Stimulated activated CD4-positive, alpha-beta T cell treated with anti-CD3 and anti-CD28 coated beads, Interleukin-1b, Interleukin-23, amount 100 ng/mL, for 48 hours (primary cell): Measurements from ENCODE around the gene CLSTN2.

Experiments
- DNase-seq: peaks from one replicate; pipeline ENCODE4 v3.0.0-alpha.2; 2020

The CLSTN2 gene

DNA sequence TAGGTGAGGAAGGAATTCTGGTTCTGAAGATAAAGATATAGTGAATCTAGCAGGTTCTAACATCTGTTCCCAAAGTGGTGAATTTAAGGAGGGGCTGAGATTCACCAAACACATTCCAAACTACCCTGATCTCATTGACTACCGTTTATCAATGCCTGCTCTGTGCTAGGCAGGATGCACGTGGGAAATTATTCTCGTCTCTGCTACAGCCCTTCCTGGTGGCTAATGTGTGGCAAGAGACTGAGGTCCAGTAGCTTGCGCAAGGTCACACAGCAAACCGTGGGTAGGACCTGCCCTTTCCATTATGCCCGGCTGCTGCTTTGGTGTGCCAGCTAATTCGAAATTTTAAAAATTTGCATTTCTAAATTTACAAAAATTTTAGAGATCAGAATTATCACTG, 533.4 kb downstream of the CLSTN2 start:
- DNase-seq, result no peak

DNA sequence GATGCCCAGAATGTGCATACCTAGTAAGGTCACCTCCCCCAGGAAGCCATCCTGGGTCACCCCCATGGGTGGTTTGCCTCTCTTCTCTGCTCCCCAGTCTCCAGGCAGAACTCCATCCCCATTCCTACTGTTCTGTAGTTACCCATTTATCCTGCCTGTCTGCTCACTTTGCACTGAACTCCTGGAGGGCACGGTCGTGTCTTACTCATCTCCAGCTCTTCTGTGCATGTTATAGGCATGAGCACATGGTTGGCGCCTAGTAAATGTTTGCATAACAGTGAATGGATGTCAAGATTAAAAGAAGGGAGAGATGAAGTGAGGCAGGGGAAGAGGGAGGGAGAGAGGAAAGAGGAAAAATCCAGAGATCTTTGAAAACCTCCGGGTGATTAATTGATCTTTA, 534.5 kb downstream of the CLSTN2 start:
- no peak for DNase-seq

DNA sequence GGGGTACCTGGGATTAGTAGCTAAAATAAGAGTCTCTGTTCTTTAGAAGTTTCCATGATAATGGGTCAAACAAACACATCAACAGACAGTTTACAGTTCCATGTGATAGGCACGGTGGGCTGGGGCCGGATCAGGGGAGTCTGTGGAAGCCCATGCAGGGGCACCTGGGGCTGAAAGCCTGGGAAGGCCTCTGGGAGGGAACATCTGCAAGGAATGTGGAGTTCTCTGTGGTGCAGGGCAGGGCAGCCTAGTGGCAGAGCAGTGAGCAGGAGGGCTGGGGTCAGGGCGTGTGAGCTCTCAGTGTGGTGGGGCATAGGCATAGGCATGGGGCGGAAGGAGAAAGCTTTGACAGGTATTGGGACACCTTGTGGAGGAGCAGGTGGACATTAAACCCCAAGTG, 535.2 kb downstream of the CLSTN2 start:
- no peak for DNase-seq

DNA sequence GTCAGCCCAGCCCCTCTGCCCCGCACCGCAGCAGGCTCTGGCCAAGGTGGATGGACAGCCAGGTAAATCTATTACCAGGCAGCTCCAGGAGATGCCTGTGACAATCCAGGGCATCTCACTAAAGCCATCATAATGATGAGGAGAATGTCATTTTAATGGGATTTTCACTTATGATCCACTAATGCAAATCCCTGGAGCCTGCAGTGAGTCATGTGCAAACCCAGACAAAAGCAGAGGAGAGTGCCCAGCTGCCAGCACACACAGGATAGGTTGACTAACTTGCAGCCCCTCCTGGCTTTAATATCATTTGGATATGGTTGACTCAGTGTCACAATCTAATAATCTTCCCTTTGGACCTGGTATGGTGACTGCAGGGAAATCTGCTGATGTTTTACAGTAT, 536.0 kb downstream of the CLSTN2 start:
- DNase-seq, result no peak

DNA sequence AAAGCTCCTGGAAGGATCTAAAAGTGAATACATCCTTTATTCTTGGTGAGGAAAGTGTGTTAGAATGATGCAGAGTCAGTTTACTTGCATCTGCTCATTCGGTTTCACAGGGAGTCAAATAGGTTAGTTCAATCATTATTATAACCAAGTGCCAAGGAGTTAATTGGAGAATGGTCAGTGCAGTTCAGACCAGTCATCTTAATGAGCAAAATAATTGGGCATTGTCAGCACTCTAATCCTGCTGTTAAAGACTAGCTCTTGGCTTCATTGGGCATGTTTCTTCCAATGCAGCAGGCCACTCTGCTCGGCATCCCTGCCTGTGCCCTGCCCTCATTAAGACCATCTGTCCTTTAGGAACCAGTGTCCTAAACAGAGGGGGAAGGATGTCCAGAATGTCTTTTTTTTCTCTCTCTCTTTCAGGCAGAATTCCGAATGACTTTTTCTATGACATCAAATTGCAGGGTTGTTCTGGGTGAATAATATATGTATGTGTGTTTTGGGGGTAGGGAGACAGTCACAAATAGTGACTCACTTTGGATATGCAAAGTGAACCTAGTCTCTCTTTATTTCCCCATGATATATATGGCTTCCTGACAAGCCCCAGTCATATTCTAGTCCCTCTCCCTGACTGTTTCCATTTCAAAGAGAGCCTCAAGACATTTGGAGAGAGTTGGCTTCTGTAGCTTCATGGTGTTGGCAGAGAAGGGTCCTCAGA, 537.5 kb downstream of the CLSTN2 start:
- no peak for DNase-seq

DNA sequence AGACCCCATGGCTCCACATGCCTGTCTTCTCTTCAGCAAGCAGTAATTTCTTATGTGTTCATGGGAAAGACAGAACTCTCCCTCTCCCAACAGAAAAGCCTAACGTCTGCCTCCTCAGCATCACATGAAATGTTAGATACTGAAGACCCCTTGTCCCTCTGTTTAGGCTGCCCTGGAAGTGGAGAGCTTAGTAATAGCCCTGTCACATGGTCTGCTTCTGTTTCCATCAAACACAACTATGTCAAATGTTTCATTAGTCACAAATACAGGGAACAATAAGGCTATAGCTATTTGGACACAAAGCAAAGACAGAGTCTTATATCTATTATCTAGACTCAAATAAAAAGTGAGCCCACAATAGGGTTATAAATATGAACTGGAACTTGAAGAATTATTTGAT, 552.6 kb downstream of the CLSTN2 start:
- no peak for DNase-seq

DNA sequence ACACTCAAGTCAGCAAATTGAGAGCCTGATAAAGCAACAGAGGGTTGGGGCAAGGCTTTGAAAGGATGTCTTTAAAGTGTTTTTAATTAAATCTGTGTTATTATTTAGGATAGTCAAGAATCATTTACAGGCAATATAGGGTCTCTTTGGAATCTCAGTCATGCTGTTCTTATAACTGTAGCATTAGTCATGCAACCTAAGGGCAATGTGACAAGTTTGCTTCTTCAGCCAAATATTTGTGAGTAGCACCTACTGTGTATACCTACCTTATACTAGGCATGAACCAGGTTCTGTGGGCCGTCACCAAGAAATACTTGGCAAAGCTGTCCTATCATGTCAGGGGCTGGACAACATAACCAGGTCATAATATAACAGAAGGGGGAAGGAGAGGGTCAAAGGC, 558.3 kb downstream of the CLSTN2 start:
- no peak for DNase-seq

DNA sequence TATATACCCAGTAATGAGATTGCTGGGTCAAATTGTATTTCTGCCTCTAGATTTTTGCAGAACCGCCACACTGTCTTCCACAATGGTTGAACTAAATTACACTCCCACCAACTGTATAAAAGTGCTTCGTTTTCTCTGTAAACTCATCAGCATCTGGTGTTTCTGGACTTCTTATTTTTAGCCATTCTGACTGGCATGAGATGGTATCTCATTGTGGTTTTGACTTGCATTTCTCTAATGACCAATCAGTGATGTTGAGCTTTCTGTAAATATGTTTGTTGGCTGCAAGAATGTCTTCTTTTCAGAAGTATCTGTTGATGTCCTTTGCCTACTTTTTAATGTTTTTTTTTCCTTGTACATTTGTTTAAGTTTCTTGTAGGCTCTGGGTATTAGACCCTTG, 560.0 kb downstream of the CLSTN2 start:
- DNase-seq, result no peak

DNA sequence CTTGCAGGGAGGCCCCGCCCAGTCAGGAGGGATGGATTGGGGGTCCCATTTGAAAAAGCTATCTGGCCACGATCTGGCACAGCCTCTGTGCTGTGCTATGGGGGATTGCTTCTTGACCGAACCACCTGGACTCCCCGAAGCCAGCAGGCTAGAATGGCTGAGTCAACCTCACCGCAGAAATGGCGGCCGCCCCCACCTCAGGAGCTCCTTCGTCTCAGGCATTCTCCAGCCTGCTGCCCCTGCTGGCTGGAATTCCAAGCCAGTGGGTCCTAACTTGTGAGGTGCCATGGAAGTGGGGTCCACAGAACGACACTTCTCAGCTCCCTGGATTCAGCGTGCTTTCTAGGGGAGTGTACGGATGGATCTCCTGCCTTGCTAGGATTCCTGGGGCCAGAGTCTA, 562.3 kb downstream of the CLSTN2 start:
- no peak for DNase-seq

DNA sequence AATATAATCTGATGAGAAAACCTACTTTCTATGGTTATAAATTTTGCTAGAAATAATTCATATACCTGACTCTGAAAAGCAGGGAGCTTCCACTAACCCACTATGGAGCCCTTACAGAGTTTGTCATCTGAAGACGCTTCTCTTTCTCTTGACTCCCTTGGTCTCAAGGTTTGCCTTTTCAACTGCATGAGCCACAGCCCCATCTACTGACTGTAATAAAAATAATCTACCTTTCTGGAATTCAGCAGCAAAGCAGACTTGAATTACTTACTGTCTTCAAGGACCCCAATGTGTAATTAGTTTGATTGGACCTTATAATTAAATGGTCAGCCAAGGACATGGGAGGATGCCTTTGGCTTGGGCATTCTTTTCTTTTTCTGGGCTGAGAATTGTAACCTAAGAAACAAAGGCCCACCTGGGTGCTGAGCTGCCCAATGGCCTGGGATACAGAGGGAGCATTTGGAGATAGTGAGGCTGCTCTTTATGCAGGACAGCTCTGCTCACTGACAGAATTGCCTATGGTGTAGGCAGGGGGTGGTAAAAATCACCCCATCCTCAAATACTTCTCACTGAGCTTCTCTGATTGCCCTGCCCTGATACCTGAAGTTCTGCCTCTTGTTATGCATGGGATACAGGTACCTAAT, 564.3 kb downstream of the CLSTN2 start:
- DNase-seq, result no peak

DNA sequence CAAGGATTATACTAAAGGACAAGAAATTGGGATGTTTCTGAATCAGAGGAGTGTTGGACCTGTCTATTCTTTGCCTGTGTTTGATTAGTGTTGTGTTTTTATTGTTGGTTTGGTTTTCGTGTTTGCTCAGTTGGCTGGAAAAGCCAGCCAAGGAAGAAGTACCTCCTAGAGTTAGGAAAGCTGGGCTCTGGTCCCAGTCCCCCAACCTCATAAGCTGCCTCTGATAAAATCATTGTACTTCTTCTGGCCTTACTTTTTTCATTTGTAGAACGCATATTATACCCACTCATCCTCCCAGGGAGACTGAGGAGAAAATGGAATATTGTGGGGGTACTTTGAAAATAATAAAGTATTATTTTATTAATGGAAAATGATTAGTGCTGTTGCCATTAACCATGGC, 565.5 kb downstream of the CLSTN2 start:
- no peak for DNase-seq

DNA sequence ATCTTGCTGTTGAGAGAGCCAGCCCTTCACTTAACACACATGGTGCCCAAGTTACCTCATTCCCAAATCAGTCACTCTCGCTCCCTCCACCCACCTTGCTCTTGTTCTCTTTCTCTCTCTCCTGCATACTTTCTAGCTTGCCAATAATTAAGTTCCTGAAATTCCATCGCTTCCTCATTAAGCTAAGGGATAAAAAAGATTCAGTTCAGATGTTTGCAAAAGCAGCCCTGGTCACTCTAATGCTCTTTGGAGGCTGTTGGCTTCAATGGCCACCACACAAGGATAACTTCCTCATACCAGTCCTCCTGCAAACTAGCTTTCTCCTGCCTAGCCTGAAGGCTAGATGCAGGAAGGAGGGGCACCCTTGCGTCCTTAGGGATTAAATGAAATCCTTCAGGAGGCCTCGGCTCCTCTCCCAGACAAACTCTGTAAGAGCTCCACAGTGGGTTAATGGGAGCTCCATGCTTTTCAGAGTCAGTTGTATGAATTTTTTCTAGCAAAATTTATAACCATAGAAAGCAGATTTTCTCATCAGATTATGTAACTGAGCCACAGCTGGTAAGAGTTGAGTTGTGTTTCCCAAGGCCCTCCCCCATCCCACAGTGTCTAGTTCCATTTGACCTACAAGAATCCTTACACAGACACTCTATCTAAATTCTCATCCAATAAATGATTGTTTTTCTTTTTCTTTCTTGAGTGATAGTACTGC, 566.2 kb downstream of the CLSTN2 start:
- no peak for DNase-seq

DNA sequence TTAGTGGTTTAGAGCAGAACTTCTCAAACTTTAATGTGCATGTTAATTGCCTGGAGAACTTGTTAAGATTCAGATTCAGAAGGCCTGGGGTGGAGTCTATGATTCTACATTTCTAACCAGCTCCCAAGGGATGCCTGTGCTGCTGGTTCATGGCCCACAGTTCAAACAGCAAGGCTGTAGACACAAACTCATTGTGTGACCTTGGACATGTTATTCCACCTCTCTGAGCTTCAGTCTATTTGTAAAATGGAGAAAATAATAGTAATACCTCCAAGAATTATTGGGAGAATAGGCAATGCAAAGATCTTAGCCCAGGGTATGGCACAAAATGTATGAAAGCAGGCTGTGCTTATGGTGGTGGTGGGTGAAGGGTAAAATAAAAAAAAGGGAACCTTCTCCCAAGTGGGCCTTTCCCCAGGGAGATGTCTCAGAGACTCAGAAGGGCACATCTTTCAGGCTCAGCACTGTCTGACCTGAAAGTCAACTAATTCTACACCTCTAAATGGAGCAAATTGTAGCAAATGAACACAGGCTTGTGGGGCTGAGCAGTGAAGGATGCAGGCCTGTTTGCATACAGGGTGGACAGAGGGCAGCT, 566.9 kb downstream of the CLSTN2 start:
- DNase-seq, result no peak

DNA sequence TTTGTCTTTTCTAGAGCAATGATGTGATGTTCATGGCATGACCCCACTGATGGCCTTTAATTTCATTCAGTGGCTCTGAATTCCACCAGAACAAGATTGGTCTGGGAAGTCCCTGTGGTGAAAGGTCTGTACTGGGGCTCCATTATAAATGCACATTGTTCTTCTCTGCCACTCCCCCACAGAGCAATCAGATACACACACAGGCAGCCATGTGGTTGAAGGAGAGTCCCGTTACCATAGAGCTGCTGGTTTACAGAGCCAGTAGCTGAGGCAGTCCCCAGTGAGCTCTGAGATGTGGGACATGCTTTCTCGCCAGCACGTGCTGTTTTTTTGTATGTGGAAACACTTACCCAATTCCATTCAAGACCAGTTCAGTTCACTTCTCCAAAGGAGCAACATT, 570.2 kb downstream of the CLSTN2 start:
- no peak for DNase-seq

DNA sequence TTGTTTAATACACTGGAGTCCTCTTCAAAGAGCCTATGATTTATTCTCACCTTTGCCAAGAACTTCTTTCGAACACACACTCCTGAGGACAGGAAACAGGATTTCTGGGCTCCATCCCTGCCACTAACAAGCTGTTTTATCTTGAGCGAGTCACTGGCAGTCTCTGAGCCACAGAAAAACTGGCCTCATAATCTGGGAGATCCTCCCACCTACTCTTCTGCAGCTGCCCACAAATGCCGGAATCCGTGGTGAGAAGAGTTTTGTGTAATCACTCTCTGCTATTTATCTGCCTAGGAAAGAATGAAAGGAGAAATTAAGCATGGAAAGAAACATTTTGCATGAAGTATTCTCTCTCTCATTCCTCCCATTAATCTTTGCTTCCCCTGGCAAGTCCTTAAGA, 570.9 kb downstream of the CLSTN2 start:
- no peak for DNase-seq

DNA sequence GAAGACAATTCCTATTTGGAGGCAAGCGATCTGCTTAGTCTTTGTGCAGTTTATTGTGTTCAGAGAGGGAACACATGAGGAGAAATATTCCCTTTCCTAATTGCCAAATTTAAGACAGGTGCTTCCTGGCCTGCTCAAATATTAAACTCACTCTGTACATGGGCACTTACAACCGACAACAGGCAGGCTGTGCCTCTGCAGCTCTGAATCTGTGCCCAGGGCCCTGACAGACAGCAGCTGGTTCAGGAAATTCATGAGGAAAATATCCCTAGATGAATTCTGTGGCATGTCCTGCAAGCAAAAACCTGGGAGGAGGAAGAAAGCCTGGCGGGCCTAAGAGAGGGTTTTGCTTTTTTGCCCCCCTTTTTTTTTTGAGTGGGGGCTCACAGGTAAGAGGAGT, 573.6 kb downstream of the CLSTN2 start:
- DNase-seq, result no peak

DNA sequence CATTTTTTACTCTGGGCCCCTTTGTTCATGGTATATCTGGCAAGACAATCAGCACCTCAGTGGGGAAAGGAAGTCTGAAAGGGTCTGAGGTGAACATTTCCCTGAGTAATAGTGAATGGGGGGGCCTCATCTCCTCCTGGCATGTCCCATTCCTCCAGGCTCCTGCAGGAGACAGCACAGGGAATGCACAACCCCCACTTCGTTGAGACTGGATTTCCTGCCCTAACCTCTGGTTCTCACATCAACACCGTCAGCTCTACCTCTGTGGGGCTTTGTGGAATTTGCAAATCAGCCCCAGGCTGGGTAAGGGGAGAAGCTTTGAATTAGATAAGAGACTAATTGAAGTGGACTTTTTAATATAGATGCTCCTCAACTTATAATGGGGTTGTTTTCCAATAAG, 574.5 kb downstream of the CLSTN2 start:
- DNase-seq, result no peak

DNA sequence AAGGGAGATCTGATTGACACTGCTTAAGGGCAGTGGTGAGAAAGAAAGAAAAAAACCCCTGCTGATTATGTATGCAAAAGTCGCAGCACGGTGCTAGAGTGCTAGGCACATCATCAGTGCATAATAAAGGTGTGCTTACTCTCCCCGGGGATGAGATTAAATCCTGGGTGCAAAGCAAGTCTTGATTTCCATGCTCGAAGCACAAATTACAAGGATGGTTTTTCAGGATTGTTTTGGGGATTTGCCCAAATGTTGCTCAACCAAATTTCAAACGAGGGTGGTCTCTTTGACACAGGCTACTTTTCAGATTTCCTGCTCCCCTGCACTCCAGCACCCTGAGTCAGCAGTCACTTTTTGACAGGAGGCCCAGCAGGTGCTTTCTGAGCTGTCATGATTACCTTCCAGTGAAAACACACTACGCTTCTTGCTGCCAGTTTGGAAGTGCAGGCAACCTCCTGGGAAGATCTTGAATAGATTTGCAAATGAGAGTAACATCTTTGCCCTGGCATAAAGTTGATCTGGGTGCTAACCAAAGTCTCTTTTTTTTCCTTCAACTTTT, 575.4 kb downstream of the CLSTN2 start:
- no peak for DNase-seq

DNA sequence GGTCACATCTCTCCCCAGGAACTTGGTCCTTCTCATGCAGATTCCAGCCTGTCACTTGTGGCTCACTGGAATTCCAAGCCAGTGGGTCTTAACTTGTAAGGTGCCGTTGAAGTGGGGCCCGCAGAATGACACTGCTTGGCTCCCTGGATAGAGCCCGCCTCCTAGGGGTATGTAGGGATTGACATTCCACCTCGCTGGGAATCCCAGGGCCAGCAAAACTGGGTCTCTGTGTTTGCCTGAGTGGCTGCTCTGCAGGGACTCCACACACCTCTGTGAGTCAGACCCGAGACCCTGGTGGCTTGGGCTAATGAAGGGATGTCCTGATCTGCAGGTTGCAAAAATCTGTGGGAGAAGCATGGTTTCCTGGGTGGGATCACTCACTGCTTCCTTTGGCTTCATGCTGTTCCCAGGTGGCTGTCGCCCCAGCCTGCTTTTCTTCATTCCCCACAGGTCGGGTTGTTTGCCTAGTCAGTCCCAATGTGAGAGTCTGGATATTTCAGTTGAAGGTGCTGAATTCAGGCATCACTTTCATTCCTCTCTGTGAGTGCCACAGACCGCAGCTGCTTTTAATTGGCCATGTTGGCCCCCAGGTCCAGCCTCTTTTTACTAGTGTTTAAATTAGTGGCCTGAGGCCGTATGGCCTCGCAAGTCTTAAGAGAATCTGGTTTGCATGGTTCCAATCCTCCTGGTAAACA, 586.9 kb downstream of the CLSTN2 start:
- no peak for DNase-seq

DNA sequence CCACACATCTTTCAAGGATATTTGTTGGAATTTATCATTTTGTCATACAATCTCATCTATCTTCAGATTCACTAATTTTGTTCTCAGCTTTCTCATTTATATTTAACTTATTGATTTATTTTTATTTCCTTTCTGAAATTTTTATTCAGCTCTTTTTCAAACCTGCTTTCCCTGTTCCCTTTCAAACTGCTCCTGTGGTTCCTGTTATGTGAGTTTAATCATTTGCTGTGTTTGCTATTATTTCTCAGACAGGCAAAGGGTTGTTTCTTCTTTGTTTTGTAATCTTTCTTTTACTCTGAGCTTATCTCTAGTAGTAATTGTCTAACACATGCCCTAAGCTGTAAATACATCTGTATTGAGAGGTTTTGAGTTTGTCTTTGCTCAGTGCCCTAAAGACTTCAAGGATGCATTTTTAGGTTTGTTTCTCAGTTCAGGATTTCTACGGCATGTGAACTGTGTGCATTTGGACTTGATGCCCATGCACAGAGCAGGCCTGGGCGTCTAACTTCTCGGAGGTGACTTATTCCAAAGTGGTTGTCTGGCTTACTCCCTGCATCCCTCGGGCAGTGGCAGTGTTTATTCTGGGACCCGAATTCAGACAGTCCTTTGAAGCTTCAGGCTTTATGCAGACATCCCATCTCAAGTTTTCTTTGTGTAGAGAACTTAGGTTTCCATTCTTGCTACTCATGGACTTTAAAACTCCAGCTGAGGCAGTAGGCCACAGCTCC, 587.8 kb downstream of the CLSTN2 start:
- no peak for DNase-seq

DNA sequence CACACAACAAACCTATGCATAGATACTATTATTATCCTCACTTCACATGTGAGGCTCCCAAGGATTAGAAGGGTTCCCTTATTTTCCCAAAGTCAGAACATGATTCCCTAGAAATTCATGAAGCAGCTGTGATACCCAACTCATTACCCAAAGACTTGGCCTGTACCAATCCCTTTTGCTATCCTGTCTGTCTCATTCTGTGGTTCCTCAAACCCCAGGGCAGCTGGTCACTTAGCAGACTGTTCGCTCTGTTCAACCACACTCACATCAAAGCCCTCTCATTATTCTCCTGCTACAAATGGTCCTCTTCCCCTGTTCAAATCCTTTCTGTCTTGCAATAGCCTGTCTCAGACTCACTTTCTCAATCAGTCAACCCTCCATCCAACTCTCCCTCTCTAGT, 588.6 kb downstream of the CLSTN2 start:
- no peak for DNase-seq

DNA sequence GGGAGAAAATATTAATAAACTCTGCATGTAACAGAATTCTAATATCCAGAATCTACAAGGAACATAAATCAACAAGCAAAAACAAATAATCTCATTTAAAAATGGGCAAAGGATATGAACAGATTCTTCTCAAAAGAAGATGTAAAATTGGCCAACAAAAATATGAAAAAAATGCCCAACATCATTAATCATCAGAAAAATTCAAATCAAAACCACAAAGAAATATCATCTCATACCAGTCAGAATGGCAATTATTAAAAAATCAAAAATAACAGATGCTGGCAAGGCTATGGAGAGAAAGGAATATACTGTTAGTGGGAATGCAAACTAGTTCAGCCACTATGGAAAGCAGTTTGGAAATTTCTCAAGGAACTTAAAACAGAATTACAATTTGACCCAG, 592.2 kb downstream of the CLSTN2 start:
- DNase-seq, result no peak
